Measurements from ENCODE around the gene OR1E2.

Gene OR1E2

DNA sequence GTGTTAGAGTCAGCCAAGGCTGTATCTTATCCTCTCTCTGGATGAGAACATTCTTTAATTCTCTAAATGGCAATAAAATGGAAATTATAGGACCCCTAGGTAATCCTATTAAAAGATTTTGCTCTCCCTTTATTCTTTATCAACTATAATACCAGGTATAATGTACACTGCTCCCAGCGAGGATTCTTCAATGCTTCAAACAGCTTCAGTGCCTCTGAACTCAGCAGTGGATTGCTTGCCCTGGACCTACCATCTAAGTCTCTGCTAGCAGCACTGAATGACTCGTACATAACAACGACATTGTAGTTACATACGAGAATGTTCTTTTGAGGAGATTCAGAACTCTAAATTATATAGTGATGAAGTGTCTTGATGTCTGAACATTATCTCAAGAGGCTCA lies 43.9 kb downstream of the OR1E2 start:
- DNase-seq (ENCODE audit: low spot score): no peak
- TF ChIP-seq, protein P1, sequence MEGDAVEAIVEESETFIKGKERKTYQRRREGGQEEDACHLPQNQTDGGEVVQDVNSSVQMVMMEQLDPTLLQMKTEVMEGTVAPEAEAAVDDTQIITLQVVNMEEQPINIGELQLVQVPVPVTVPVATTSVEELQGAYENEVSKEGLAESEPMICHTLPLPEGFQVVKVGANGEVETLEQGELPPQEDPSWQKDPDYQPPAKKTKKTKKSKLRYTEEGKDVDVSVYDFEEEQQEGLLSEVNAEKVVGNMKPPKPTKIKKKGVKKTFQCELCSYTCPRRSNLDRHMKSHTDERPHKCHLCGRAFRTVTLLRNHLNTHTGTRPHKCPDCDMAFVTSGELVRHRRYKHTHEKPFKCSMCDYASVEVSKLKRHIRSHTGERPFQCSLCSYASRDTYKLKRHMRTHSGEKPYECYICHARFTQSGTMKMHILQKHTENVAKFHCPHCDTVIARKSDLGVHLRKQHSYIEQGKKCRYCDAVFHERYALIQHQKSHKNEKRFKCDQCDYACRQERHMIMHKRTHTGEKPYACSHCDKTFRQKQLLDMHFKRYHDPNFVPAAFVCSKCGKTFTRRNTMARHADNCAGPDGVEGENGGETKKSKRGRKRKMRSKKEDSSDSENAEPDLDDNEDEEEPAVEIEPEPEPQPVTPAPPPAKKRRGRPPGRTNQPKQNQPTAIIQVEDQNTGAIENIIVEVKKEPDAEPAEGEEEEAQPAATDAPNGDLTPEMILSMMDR (IDR thresholded peaks at IDR 0.05; ENCODE audit: extremely low read depth, missing control alignments): no peak

DNA sequence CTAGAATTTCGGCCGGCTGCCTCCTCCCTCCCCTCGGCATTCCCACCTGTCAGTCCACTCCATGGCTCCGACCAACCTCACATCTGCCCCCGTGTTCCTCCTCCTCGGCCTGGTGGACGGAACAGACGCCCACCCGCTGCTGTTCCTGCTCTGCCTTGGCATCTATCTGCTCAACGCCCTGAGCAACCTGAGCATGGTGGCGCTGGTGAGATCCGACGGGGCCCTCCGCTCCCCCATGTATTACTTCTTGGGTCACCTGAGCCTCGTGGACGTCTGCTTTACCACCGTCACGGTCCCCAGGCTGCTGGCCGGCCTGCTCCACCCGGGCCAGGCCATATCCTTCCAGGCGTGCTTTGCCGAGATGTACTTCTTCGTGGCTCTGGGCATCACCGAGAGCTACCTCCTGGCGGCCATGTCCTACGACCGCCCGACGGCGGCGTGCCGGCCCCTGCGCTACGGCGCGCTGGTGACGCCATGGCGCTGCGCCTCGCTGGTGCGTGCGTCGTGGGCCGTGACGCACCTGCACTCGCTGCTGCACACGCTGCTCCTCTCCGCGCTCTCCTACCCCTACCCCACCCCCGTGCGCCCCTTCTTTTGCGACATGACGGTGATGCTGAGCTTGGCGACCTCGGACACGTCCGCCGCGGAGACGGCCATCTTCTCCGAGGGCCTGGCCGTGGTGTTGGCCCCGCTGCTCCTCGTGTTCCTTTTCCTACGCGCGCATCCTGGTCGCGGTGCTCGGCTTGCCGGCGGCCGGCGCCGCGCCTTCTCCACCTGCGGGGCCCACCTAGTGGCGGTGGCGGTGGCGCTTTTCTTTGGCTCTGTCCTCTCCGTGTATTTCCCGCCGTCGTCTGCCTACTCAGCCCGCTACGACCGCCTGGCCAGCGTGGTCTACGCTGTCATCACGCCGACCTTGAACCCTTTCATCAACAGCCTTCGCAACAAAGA lies 47.5 kb downstream of the OR1E2 start, which contains the start of gene OR3A2:
TSS of gene OR3A2 (minus strand) at position 440 of the 948 bp plus-strand sequence.
- TF ChIP-seq, protein P1 (IDR thresholded peaks at IDR 0.05; ENCODE audit: extremely low read depth, missing control alignments): no peak
- no peak for DNase-seq (ENCODE audit: low spot score)
